HepG2 (cell line): Measurements from ENCODE around the gene TK1. TPM values are rescaled to one million over a fixed set of nuclear protein-coding genes. Genes with fewer than 3 reads are reported as not detected.

Source experiments
- HOXA3 ChIP-seq: sonication (generic); formaldehyde crosslinking; IDR thresholded peaks from 2 replicates; pipeline ENCODE4 v1.5.0; 2020; ENCODE audit warnings: missing genetic modification reagents
- TBX2 ChIP-seq: sonication (generic); formaldehyde crosslinking; IDR thresholded peaks from 2 replicates; pipeline ENCODE4 v1.5.0; 2020; ENCODE audit warnings: missing genetic modification reagents, mild to moderate bottlenecking, borderline replicate concordance
- ZC3H4 ChIP-seq: sonication (generic); formaldehyde crosslinking; IDR thresholded peaks from 2 replicates; pipeline ENCODE4 v1.4.0; 2020; ENCODE audit warnings: missing genetic modification reagents, borderline replicate concordance
- ZFP62 ChIP-seq: sonication (generic); formaldehyde crosslinking; IDR thresholded peaks from 2 replicates; pipeline ENCODE4 v1.4.0; 2020; ENCODE audit warnings: missing genetic modification reagents
- ZNF558 ChIP-seq: sonication (generic); formaldehyde crosslinking; IDR thresholded peaks from 2 replicates; pipeline ENCODE4 v1.9.0; 2022; ENCODE audit warnings: mild to moderate bottlenecking, missing genetic modification reagents, borderline replicate concordance
- polyA plus RNA-seq, 8 experiments: library from polyadenylated mRNA; depleted of rRNA in 3 of 8; stranded (reverse) in 7 of 8; unstranded in 1 of 8; fragments of >200 nt; fragmentation: Illumina TruSeq in 4 of 8; extraction: Trizol in 4 of 8; gene quantifications; 2 replicates each; pipeline versions ENCODE4 v1.2.1 to v1.2.3, GENCODE V29; 2011 to 2016; ENCODE audit warnings: low read depth in 4 of 8, missing spikeins in 1 of 8, mixed read lengths in 1 of 8; ENCODE audit not compliant: insufficient read depth in 1 of 8
- total RNA-seq, 5 experiments: library from RNA; depleted of rRNA; stranded (reverse); fragments of >200 nt; fragmentation: Illumina TruSeq; extraction: Trizol; gene quantifications; 2 replicates each; pipeline ENCODE4 v1.2.3, GENCODE V29; 2016; ENCODE audit warnings: low read depth in 1 of 5
- TF ChIP-seq, protein P1 (sequence below): sonication (generic); formaldehyde crosslinking; conservative IDR thresholded peaks from 2 replicates; pipeline ENCODE4 v1.8.0; 2022; ENCODE audit warnings: mild to moderate bottlenecking, moderate library complexity, missing genetic modification reagents
- TF ChIP-seq, protein P2 (sequence below): sonication (generic); formaldehyde crosslinking; IDR thresholded peaks from 2 replicates; pipeline ENCODE4 v1.4.0; 2020; ENCODE audit warnings: missing genetic modification reagents, mild to moderate bottlenecking, borderline replicate concordance
- TF ChIP-seq, protein P3 (sequence below): sonication (generic); formaldehyde crosslinking; IDR thresholded peaks from 2 replicates; pipeline ENCODE4 v1.8.0; 2022; ENCODE audit warnings: mild to moderate bottlenecking, missing genetic modification reagents, moderate library complexity
- TF ChIP-seq, protein P4 (sequence below): sonication (generic); formaldehyde crosslinking; IDR thresholded peaks from 2 replicates; pipeline ENCODE4 v1.8.1; 2022; ENCODE audit warnings: mild to moderate bottlenecking, missing genetic modification reagents
- TF ChIP-seq, protein P5 (sequence below): sonication (generic); formaldehyde crosslinking; IDR thresholded peaks from 2 replicates; pipeline ENCODE4 v1.4.0; 2020; ENCODE audit warnings: mild to moderate bottlenecking, missing genetic modification reagents, borderline replicate concordance
- TF ChIP-seq, protein P6 (sequence below): sonication (generic); formaldehyde crosslinking; IDR thresholded peaks from 2 replicates; pipeline ENCODE4 v1.8.1; 2022; ENCODE audit warnings: low read depth, mild to moderate bottlenecking, missing genetic modification reagents
- TF ChIP-seq, protein P7 (sequence below): sonication (generic); formaldehyde crosslinking; IDR thresholded peaks from 2 replicates; pipeline ENCODE4 v1.4.0; 2020; ENCODE audit warnings: missing genetic modification reagents, borderline replicate concordance

Gene TK1
- total and polyA plus RNA-seq, 2 of the 13 experiments (the other 11 are each of a cell fraction or from before 2014, with no cell fraction given) = 45.0 to 96.0 TPM

DNA sequence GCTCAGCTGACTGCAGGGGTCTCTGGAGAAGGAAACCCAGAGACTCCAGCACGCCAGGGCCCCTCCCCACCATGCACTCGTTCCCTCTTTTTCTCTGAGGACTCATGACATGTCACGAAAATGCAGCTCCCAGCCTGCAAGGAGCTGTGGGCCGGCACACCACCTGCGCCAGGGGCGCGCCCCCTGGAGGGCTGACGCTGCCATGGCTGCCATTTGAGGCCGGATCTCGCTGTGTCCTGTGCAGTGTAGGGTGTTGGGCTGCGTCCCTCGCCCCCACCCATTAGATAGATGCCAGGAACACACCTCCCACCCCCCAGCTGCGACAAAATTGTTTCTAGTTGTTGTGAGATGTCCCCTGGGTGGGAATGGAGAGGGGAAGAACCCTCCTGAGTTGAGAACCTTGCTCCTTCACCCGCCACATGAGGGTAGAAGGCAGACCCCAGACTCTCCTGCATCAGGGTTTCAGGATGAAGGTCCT lies 10.3 kb downstream of the TK1 start (continued):
- TF ChIP-seq, protein P1, sequence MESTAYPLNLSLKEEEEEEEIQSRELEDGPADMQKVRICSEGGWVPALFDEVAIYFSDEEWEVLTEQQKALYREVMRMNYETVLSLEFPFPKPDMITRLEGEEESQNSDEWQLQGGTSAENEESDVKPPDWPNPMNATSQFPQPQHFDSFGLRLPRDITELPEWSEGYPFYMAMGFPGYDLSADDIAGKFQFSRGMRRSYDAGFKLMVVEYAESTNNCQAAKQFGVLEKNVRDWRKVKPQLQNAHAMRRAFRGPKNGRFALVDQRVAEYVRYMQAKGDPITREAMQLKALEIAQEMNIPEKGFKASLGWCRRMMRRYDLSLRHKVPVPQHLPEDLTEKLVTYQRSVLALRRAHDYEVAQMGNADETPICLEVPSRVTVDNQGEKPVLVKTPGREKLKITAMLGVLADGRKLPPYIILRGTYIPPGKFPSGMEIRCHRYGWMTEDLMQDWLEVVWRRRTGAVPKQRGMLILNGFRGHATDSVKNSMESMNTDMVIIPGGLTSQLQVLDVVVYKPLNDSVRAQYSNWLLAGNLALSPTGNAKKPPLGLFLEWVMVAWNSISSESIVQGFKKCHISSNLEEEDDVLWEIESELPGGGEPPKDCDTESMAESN (CRISPR knock-in tag) = no peak
- TF ChIP-seq, protein P2, sequence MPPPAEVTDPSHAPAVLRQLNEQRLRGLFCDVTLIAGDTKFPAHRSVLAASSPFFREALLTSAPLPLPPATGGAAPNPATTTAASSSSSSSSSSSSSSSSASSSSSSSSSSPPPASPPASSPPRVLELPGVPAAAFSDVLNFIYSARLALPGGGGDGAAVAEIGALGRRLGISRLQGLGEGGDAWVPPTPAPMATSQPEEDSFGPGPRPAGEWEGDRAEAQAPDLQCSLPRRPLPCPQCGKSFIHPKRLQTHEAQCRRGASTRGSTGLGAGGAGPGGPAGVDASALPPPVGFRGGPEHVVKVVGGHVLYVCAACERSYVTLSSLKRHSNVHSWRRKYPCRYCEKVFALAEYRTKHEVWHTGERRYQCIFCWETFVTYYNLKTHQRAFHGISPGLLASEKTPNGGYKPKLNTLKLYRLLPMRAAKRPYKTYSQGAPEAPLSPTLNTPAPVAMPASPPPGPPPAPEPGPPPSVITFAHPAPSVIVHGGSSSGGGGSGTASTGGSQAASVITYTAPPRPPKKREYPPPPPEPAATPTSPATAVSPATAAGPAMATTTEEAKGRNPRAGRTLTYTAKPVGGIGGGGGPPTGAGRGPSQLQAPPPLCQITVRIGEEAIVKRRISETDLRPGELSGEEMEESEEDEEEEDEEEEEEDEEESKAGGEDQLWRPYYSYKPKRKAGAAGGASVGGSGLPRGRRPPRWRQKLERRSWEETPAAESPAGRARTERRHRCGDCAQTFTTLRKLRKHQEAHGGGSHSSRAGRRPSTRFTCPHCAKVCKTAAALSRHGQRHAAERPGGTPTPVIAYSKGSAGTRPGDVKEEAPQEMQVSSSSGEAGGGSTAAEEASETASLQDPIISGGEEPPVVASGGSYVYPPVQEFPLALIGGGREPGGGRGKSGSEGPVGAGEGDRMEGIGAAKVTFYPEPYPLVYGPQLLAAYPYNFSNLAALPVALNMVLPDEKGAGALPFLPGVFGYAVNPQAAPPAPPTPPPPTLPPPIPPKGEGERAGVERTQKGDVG = peak; percentile 51; the same call in 1 of the 2 replicates
- TF ChIP-seq, protein P3, sequence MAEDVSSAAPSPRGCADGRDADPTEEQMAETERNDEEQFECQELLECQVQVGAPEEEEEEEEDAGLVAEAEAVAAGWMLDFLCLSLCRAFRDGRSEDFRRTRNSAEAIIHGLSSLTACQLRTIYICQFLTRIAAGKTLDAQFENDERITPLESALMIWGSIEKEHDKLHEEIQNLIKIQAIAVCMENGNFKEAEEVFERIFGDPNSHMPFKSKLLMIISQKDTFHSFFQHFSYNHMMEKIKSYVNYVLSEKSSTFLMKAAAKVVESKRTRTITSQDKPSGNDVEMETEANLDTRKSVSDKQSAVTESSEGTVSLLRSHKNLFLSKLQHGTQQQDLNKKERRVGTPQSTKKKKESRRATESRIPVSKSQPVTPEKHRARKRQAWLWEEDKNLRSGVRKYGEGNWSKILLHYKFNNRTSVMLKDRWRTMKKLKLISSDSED (CRISPR knock-in tag) = no peak
- TF ChIP-seq ZC3H4 (CRISPR knock-in tag) (0 out of 2 replicates have a peak, but pooled peaks have one; percentile 52), ZFP62 (CRISPR knock-in tag) (no peak), HOXA3 (CRISPR knock-in tag) (peak; percentile 69; the same call in 1 of the 2 replicates), TBX2 (CRISPR knock-in tag) (peak; percentile 30; the same call in 1 of the 2 replicates), ZNF558 (CRISPR knock-in tag) (no peak)
- TF ChIP-seq, protein P4, sequence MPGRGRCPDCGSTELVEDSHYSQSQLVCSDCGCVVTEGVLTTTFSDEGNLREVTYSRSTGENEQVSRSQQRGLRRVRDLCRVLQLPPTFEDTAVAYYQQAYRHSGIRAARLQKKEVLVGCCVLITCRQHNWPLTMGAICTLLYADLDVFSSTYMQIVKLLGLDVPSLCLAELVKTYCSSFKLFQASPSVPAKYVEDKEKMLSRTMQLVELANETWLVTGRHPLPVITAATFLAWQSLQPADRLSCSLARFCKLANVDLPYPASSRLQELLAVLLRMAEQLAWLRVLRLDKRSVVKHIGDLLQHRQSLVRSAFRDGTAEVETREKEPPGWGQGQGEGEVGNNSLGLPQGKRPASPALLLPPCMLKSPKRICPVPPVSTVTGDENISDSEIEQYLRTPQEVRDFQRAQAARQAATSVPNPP (CRISPR knock-in tag) = no peak
- TF ChIP-seq, protein P5, sequence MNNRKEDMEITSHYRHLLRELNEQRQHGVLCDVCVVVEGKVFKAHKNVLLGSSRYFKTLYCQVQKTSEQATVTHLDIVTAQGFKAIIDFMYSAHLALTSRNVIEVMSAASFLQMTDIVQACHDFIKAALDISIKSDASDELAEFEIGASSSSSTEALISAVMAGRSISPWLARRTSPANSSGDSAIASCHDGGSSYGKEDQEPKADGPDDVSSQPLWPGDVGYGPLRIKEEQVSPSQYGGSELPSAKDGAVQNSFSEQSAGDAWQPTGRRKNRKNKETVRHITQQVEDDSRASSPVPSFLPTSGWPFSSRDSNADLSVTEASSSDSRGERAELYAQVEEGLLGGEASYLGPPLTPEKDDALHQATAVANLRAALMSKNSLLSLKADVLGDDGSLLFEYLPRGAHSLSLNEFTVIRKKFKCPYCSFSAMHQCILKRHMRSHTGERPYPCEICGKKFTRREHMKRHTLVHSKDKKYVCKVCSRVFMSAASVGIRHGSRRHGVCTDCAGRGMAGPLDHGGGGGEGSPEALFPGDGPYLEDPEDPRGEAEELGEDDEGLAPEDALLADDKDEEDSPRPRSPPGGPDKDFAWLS (CRISPR knock-in tag) = peak; percentile 50; the same call in 1 of the 2 replicates
- TF ChIP-seq, protein P6, sequence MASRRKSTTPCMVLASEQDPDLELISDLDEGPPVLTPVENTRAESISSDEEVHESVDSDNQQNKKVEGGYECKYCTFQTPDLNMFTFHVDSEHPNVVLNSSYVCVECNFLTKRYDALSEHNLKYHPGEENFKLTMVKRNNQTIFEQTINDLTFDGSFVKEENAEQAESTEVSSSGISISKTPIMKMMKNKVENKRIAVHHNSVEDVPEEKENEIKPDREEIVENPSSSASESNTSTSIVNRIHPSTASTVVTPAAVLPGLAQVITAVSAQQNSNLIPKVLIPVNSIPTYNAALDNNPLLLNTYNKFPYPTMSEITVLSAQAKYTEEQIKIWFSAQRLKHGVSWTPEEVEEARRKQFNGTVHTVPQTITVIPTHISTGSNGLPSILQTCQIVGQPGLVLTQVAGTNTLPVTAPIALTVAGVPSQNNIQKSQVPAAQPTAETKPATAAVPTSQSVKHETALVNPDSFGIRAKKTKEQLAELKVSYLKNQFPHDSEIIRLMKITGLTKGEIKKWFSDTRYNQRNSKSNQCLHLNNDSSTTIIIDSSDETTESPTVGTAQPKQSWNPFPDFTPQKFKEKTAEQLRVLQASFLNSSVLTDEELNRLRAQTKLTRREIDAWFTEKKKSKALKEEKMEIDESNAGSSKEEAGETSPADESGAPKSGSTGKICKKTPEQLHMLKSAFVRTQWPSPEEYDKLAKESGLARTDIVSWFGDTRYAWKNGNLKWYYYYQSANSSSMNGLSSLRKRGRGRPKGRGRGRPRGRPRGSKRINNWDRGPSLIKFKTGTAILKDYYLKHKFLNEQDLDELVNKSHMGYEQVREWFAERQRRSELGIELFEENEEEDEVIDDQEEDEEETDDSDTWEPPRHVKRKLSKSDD = 0 out of 2 replicates have a peak, but pooled peaks have one; percentile 75
- TF ChIP-seq, protein P7, sequence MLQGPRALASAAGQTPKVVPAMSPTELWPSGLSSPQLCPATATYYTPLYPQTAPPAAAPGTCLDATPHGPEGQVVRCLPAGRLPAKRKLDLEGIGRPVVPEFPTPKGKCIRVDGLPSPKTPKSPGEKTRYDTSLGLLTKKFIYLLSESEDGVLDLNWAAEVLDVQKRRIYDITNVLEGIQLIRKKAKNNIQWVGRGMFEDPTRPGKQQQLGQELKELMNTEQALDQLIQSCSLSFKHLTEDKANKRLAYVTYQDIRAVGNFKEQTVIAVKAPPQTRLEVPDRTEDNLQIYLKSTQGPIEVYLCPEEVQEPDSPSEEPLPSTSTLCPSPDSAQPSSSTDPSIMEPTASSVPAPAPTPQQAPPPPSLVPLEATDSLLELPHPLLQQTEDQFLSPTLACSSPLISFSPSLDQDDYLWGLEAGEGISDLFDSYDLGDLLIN (CRISPR knock-in tag) = no peak
